Measurements from ENCODE around the gene COL4A1. TPM values are rescaled to one million over a fixed set of nuclear protein-coding genes. Genes with fewer than 3 reads are reported as not detected.

The COL4A1 gene
- total RNA-seq, 2 donors from 2014 or later: 27.0 to 97.0 TPM

GRCh38 chr13:110340812-110341444, 34.0 kb upstream of the COL4A1 start:
- intact Hi-C loops (cut with DNase I): no loop called here
- DNase-seq: peak; percentile 54
- no peak for TF ChIP-seq CTCF (IDR thresholded peaks at IDR 0.05)
- Histone ChIP-seq H3K27me3 (no peaks in the 10 kb centered on the region), H3K9me3 (no peaks in the 10 kb centered on the region), H3K27ac (peak overlapping the region; percentile 69), H3K9ac (ENCODE audit: low read depth in 2 of 2, low read length in 2 of 2) (peak overlapping the region in 1 of 2 donors; percentile 55), H3K36me3 (no peaks in the 10 kb centered on the region), H3K4me3 (no peak overlapping the region), H3K4me1 (no peaks in the 10 kb centered on the region)

- no peak for TF ChIP-seq CTCF (IDR thresholded peaks at IDR 0.05)
- intact Hi-C loops (cut with DNase I): no loop called here
- DNase-seq: no peak
- no peak overlapping the region for H3K4me3 ChIP-seq
- peak overlapping the region; percentile 69 for H3K27ac ChIP-seq
- H3K4me1 ChIP-seq: no peaks in the 10 kb centered on the region
- no peaks in the 10 kb centered on the region for H3K27me3 ChIP-seq
- no peaks in the 10 kb centered on the region for H3K36me3 ChIP-seq
- no peaks in the 10 kb centered on the region for H3K9me3 ChIP-seq
- H3K9ac ChIP-seq (ENCODE audit: low read depth in 2 of 2, low read length in 2 of 2): peak overlapping the region in 1 of 2 donors; percentile 55
Observed at GRCh38 chr13:110339975-110340550, 33.1 kb upstream of the COL4A1 start.

GRCh38 chr13:110339263-110339662, 32.3 kb upstream of the COL4A1 start:
- Histone ChIP-seq H3K27me3 (no peaks in the 10 kb centered on the region), H3K4me3 (no peak overlapping the region), H3K9me3 (no peaks in the 10 kb centered on the region), H3K36me3 (no peaks in the 10 kb centered on the region), H3K27ac (peak overlapping the region; percentile 69), H3K9ac (ENCODE audit: low read depth in 2 of 2, low read length in 2 of 2) (no peak overlapping the region), H3K4me1 (no peaks in the 10 kb centered on the region)
- no peak for TF ChIP-seq CTCF (IDR thresholded peaks at IDR 0.05)
- intact Hi-C loops (cut with DNase I): no loop called here
- DNase-seq: no peak

- Histone ChIP-seq H3K9me3 (no peaks in the 10 kb centered on the region), H3K4me1 (no peaks in the 10 kb centered on the region), H3K4me3 (no peak overlapping the region), H3K27ac (peak overlapping the region; percentile 69), H3K36me3 (no peaks in the 10 kb centered on the region), H3K27me3 (no peaks in the 10 kb centered on the region), H3K9ac (ENCODE audit: low read depth in 2 of 2, low read length in 2 of 2) (no peak overlapping the region)
- DNase-seq: no peak
- no peak for TF ChIP-seq CTCF (IDR thresholded peaks at IDR 0.05)
- intact Hi-C loops (cut with DNase I): no loop called here
Observed at GRCh38 chr13:110338441-110339101, 31.6 kb upstream of the COL4A1 start.

- no peaks in the 10 kb centered on the region for H3K9me3 ChIP-seq
- H3K27ac ChIP-seq: peak overlapping the region; percentile 39
- H3K36me3 ChIP-seq: no peaks in the 10 kb centered on the region
- H3K4me3 ChIP-seq: no peak overlapping the region
- no peak for TF ChIP-seq CTCF (IDR thresholded peaks at IDR 0.05)
- no peak for DNase-seq
- no peaks in the 10 kb centered on the region for H3K27me3 ChIP-seq
- intact Hi-C loops (cut with DNase I): no loop called here
- peak overlapping the region in 1 of 2 donors; percentile 30 for H3K9ac ChIP-seq (ENCODE audit: low read depth in 2 of 2, low read length in 2 of 2)
- no peaks in the 10 kb centered on the region for H3K4me1 ChIP-seq
Observed at GRCh38 chr13:110337247-110337646, 30.3 kb upstream of the COL4A1 start.

Measured in colonic mucosa (tissue), 4 donors.